Measurements from ENCODE around the gene KCNA3.

The KCNA3 gene

DNA sequence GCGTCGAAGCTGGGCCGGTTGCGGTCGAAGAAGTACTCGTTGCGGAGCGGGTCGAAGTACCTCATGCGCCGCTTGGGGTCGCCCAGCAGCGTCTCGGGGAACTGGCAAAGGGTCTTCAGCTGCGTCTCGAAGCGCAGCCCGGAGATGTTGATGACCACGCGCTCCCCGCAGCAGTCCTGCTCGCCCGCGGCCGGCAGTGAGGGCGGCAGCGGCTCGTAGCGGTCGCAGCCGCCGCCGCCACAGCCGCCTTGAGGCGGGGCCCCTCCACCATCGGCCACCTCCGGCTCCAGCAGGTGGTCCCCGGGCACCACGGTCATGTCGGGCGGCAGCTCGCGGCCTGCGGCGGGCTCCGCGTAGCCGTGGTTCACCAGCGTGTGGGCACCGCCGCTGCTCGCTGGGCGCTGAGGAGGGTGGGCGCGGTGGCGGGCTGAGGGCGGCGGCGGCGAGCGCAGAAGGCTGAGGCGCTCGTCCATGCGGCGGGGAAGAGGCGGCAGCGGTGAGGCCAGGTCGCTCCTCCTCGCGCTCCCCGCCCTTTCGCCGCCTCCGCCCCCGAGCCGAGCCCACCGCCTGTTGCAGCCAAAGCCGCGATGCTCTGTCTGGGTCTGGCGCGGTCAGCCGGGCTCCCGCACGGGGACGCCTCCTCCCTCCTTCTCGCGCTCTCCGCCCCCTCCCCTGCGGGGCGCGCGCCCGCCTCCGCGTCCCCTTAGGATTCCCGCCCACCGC, at the start of gene KCNA3:
Gene KCNA3 (minus strand): TSS at position 604 of the 723 bp plus-strand sequence. CDS start 131 bp downstream, at position 473.
- in situ Hi-C loops (cut with MboI; ENCODE audit: low sequenced_read_pairs) = no loop called here

GRCh38 chr1:110722807-110723206, 48.1 kb upstream of the KCNA3 start:
- in situ Hi-C loops (cut with MboI; ENCODE audit: low sequenced_read_pairs) = no loop called here

- in situ Hi-C loops (cut with MboI; ENCODE audit: low sequenced_read_pairs) = no loop called here
These were observed 45.2 kb upstream of the KCNA3 start for GRCh38 chr1:110719908-110720307.

GRCh38 chr1:110718452-110718851, 43.7 kb upstream of the KCNA3 start:
- in situ Hi-C loops (cut with MboI; ENCODE audit: low sequenced_read_pairs) = no loop called here

DNA sequence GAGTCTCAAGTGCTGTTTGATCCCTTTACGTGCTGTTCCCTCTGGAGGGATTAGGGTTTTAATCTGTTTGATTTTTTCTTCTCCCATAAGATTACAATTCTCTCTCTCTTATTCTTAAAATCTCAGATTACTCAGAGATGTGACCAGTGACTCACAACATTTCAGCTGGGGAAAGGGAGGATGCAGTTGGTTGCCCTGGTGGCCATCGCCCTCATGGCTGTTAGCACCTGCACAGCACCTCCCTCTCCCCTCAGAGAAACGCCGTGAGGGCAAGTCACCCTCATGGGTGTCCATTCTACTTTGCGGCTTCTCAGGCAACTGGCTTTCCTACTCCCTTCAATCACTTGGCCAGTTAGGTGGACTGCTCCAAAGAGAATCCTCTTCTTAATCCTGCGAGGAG, 42.4 kb upstream of the KCNA3 start:
- in situ Hi-C loops (cut with MboI; ENCODE audit: low sequenced_read_pairs) = no loop called here

GRCh38 chr1:110714374-110714995, 39.7 kb upstream of the KCNA3 start:
- in situ Hi-C loops (cut with MboI; ENCODE audit: low sequenced_read_pairs) = no loop called here

GRCh38 chr1:110713221-110713620, 38.5 kb upstream of the KCNA3 start:
- in situ Hi-C loops (cut with MboI; ENCODE audit: low sequenced_read_pairs) = no loop called here

- in situ Hi-C loops (cut with MboI; ENCODE audit: low sequenced_read_pairs) = no loop called here
These were observed 35.6 kb upstream of the KCNA3 start for GRCh38 chr1:110710314-110710713.

- in situ Hi-C loops (cut with MboI; ENCODE audit: low sequenced_read_pairs) = no loop called here
These were observed 34.3 kb upstream of the KCNA3 start for GRCh38 chr1:110708974-110709440.

GRCh38 chr1:110707232-110707631, 32.5 kb upstream of the KCNA3 start:
- in situ Hi-C loops (cut with MboI; ENCODE audit: low sequenced_read_pairs) = no loop called here

GRCh38 chr1:110706621-110707020, 31.9 kb upstream of the KCNA3 start:
- in situ Hi-C loops (cut with MboI; ENCODE audit: low sequenced_read_pairs) = no loop called here

DNA sequence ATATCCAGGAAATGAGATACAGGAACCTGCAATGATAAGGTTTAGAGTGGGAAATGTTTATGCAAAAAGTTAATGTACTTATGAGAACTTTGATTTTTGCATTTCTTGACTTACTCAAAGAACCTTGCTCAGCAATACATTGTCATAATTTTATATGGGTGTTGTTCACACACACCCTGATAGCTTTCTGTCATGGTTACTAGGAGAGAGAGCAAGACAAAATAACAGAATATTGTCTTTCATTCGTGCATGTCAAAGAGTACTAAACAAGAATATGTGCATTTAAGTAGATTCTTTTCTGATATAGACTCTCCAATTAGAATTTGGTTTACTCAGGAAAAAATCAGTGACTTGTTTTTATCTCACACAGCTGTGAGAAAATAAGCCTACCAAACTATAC, 27.5 kb upstream of the KCNA3 start:
- in situ Hi-C loops (cut with MboI; ENCODE audit: low sequenced_read_pairs) = no loop called here

GRCh38 chr1:110700767-110701166, 26.0 kb upstream of the KCNA3 start:
- in situ Hi-C loops (cut with MboI; ENCODE audit: low sequenced_read_pairs) = no loop called here

- in situ Hi-C loops (cut with MboI; ENCODE audit: low sequenced_read_pairs) = no loop called here
These were observed 22.9 kb upstream of the KCNA3 start for GRCh38 chr1:110697606-110698005.

DNA sequence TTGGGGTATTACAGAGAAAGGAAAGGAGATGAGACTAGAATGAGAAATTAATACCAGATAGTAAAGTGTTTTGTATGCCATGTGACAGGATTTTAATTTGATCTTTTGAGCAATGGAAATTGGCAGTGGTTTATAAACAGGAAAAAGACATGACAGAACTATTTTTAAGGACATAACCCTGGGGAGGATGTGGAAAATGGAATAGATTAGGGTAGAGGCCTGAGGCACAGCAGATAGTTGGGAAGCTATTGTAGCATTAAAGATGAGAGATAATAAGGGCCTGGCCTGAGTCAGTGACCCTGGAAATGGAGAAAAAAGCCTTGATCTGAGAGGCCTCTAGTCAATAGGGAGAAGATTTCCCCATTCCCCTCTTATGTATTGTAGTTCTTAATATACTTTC, 22.1 kb upstream of the KCNA3 start:
- in situ Hi-C loops (cut with MboI; ENCODE audit: low sequenced_read_pairs) = no loop called here

DNA sequence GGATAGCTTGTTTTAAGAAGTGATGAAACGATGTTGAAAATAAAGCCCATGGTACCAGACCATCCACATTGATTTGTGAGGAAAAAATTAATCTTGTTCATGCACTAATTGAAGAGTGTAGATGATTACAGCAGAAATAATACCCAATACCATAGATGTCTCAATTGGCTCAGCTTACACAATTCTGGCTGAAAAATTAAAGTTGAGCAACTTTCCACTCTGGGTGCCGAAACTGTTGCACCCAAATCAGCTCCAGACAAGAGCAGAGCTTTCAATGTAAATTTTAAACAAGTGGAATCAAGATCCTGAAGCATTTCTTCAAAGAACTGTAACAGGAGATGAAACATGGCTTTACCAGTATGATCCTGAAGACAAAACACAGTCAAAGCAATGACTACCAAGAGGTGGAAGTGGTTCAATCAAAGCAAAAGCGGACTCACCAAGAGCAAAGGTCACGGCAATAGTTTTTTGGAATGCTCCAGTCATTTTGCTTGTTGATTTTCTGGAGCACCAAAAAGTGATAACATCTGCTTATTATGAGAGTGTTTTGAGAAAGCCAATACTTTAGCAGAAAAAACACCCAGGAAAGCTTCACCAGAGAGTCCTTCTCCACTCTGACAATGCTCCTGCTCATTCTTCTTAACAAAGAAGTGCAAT, 16.1 kb upstream of the KCNA3 start:
- in situ Hi-C loops (cut with MboI; ENCODE audit: low sequenced_read_pairs) = no loop called here

DNA sequence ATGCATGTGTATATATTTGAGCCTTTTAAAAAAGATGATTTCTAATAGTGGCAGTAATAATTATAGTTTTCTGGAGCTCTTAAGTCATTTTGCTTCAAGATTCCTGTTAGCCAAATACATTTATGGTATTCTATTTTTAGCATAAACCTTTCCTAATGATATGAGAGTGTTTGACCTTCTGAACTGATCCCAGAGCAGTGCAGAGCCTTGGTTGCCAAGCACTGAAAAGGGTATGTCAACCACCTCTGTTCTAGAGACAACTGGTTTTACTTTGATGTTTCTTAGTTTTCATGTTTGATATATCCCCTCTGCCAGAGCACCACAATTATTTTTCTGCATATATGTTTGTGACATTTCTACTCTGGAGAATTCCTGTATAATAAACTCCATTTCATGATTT, 15.1 kb upstream of the KCNA3 start:
- in situ Hi-C loops (cut with MboI; ENCODE audit: low sequenced_read_pairs) = no loop called here

DNA sequence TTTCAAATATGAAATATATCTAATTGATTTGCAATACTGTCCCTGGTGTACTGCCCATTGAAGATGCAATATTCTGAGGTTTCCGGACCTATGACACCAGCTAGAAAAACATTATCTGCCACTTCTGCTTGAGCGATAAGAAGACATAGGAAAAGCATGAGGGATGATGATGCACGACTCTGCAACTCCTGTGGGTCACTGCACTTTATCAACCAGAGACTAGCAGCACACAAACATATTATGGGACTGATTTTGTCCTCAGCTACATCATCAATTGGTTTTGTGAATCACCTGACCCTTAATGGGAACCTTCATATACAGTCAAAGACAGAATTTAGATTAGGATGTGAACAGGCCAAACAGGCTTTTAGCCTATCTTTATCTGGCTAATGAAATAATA, 13.8 kb upstream of the KCNA3 start:
- in situ Hi-C loops (cut with MboI; ENCODE audit: low sequenced_read_pairs) = no loop called here

GRCh38 chr1:110687250-110687649, 12.5 kb upstream of the KCNA3 start:
- in situ Hi-C loops (cut with MboI; ENCODE audit: low sequenced_read_pairs) = no loop called here

DNA sequence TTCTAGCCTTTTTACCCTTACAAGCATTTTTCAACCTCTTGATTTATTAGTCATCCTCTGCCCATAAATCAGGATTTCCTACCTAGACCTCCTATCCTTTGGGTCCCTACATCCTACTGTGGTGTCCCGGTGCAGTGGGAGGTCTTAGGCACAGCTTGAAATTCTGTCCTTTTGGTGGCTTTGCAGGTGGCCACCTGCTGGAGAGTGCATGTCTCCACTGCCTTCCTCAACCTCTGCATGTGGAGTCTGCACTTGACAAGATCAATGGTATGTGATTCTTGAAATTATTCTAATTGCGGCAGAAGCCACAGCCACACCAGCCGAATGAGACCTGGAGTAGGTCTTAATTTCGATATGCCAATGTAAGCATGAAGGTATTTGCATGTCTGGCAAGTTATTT, 11.4 kb upstream of the KCNA3 start:
- in situ Hi-C loops (cut with MboI; ENCODE audit: low sequenced_read_pairs) = no loop called here

GRCh38 chr1:110684491-110684890, 9.8 kb upstream of the KCNA3 start:
- in situ Hi-C loops (cut with MboI; ENCODE audit: low sequenced_read_pairs) = no loop called here

DNA sequence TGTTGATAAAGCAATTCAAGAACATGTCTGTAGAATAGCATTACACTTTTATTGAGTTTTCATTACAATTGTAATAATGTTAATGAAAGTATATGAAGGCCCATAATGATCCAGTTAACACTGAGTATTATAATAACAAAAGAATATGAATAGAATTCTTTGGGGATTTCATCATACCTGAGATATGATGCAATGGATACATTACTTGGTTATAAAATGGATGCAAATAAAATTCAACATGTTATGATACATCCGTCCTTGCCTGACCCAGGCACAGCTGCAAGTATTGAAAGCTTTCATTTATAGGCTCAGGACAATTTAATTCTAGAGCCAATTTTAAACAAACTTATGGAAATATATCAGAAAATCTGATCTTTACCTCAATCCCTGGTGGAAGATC, 8.2 kb upstream of the KCNA3 start:
- in situ Hi-C loops (cut with MboI; ENCODE audit: low sequenced_read_pairs) = no loop called here

Measured in HL-60/S4 treated with retinoic acid at 250 ng/mL for 4 days and 3 days (cell line).